ENCODE data around the gene SSTR5. TPM values are rescaled to one million over a fixed set of nuclear protein-coding genes. Genes with fewer than 3 reads are reported as not detected.

Gene SSTR5
- total RNA-seq, 5 donors from 2014 or later (not counting 1 experiment from before 2014, with no cell fraction given): not detected

- peaks cover 0 to 4% of the 10 kb centered on the region in 2 experiments for H3K4me1 ChIP-seq (ENCODE audit: control insufficient read depth in 1 of 2, extremely low read depth in 1 of 2, insufficient read depth in 2 of 2, low read length in 2 of 2)
- Mint-ChIP-seq H3K4me3 (no peak overlapping the region), H3K27me3 (peaks cover 13 to 24% of the 10 kb centered on the region in 2 donors), H3K36me3 (peaks cover 8% of the 10 kb centered on the region), H3K4me1 (no peaks in the 10 kb centered on the region), H3K27ac (no peak overlapping the region), H3K9me3 (peaks cover 7 to 10% (median 8%) of the 10 kb centered on the region in 3 donors)
- no peak for DNase-seq
- H3K27me3 ChIP-seq (replicated peaks in 1 of 2; ENCODE audit: control insufficient read depth in 2 of 2, extremely low read depth in 1 of 2, insufficient read depth in 2 of 2, low read length in 1 of 2): peaks cover 0 to 73% of the 10 kb centered on the region in 2 experiments
- H3K4me3 ChIP-seq (ENCODE audit: control insufficient read depth in 1 of 2, extremely low read depth in 1 of 2, low read length in 1 of 2): no peak overlapping the region
- POLR2A ChIA-PET: no interaction called here
- H3K9me3 ChIP-seq: no peaks in the 10 kb centered on the region
- H3K27ac ChIP-seq (ENCODE audit: low read length): no peak overlapping the region
- H3K36me3 ChIP-seq (ENCODE audit: control insufficient read depth in 2 of 2, extremely low read depth in 1 of 2, insufficient read depth in 1 of 2, low read length in 1 of 2): no peaks in the 10 kb centered on the region
- WGBS (ENCODE audit: insufficient coverage): 85% methylated on average over 36 of the region's 40 CpGs
- no peak for ATAC-seq (replicated peaks in 1 of 4)
- CTCF ChIA-PET: no interaction called here
These were observed 16.0 kb downstream of the SSTR5 start for GRCh38 chr16:1088295-1089170.

GRCh38 chr16:1089439-1089821, 16.9 kb downstream of the SSTR5 start:
- no peak for ATAC-seq (replicated peaks in 1 of 4)
- no peaks in the 10 kb centered on the region for H3K9me3 ChIP-seq
- no peak overlapping the region for H3K4me3 ChIP-seq (ENCODE audit: control insufficient read depth in 1 of 2, extremely low read depth in 1 of 2, low read length in 1 of 2)
- Mint-ChIP-seq H3K9me3 (peaks cover 8 to 10% (median 8%) of the 10 kb centered on the region in 3 donors), H3K27me3 (peaks cover 8 to 17% of the 10 kb centered on the region in 2 donors), H3K4me1 (no peaks in the 10 kb centered on the region), H3K36me3 (peaks cover 4% of the 10 kb centered on the region), H3K27ac (no peak overlapping the region), H3K4me3 (no peak overlapping the region)
- POLR2A ChIA-PET: no interaction called here
- no peaks in the 10 kb centered on the region for H3K36me3 ChIP-seq (ENCODE audit: control insufficient read depth in 2 of 2, extremely low read depth in 1 of 2, insufficient read depth in 1 of 2, low read length in 1 of 2)
- WGBS (ENCODE audit: insufficient coverage): 80% methylated on average over 12 of the region's 17 CpGs
- no peak overlapping the region for H3K27ac ChIP-seq (ENCODE audit: low read length)
- DNase-seq: no peak
- H3K4me1 ChIP-seq (ENCODE audit: control insufficient read depth in 1 of 2, extremely low read depth in 1 of 2, insufficient read depth in 2 of 2, low read length in 2 of 2): peaks cover 0 to 4% of the 10 kb centered on the region in 2 experiments
- H3K27me3 ChIP-seq (replicated peaks in 1 of 2; ENCODE audit: control insufficient read depth in 2 of 2, extremely low read depth in 1 of 2, insufficient read depth in 2 of 2, low read length in 1 of 2): peaks cover 0 to 64% of the 10 kb centered on the region in 2 experiments
- CTCF ChIA-PET: no interaction called here

GRCh38 chr16:1089822-1090619, 17.5 kb downstream of the SSTR5 start:
- no peaks in the 10 kb centered on the region for H3K36me3 ChIP-seq (ENCODE audit: control insufficient read depth in 2 of 2, extremely low read depth in 1 of 2, insufficient read depth in 1 of 2, low read length in 1 of 2)
- Mint-ChIP-seq H3K36me3 (peaks cover 3% of the 10 kb centered on the region), H3K9me3 (peaks cover 8 to 9% (median 8%) of the 10 kb centered on the region in 3 donors), H3K27ac (no peak overlapping the region), H3K27me3 (peaks cover 8 to 11% of the 10 kb centered on the region in 2 donors), H3K4me3 (no peak overlapping the region), H3K4me1 (no peaks in the 10 kb centered on the region)
- 51% methylated on average over 28 of the region's 38 CpGs for WGBS (ENCODE audit: insufficient coverage)
- H3K4me1 ChIP-seq (ENCODE audit: control insufficient read depth in 1 of 2, extremely low read depth in 1 of 2, insufficient read depth in 2 of 2, low read length in 2 of 2): peaks cover 0 to 4% of the 10 kb centered on the region in 2 experiments
- ChIA-PET CTCF (no interaction called here), POLR2A (no interaction called here)
- peaks cover 0 to 60% of the 10 kb centered on the region in 2 experiments for H3K27me3 ChIP-seq (replicated peaks in 1 of 2; ENCODE audit: control insufficient read depth in 2 of 2, extremely low read depth in 1 of 2, insufficient read depth in 2 of 2, low read length in 1 of 2)
- no peak overlapping the region for H3K4me3 ChIP-seq (ENCODE audit: control insufficient read depth in 1 of 2, extremely low read depth in 1 of 2, low read length in 1 of 2)
- no peak for ATAC-seq (replicated peaks in 1 of 4)
- DNase-seq: no peak
- H3K9me3 ChIP-seq: no peaks in the 10 kb centered on the region
- H3K27ac ChIP-seq (ENCODE audit: low read length): no peak overlapping the region

GRCh38 chr16:1090620-1091587, 18.4 kb downstream of the SSTR5 start:
- CTCF ChIA-PET: no interaction called here
- no peaks in the 10 kb centered on the region for H3K4me1 Mint-ChIP-seq

GRCh38 chr16:1091992-1092552, 19.5 kb downstream of the SSTR5 start:
- Histone ChIP-seq H3K4me3 (ENCODE audit: control insufficient read depth in 1 of 2, extremely low read depth in 1 of 2, low read length in 1 of 2) (no peak overlapping the region), H3K36me3 (ENCODE audit: control insufficient read depth in 2 of 2, extremely low read depth in 1 of 2, insufficient read depth in 1 of 2, low read length in 1 of 2) (no peaks in the 10 kb centered on the region), H3K4me1 (ENCODE audit: control insufficient read depth in 1 of 2, extremely low read depth in 1 of 2, insufficient read depth in 2 of 2, low read length in 2 of 2) (peaks cover 0 to 4% of the 10 kb centered on the region in 2 experiments), H3K9me3 (no peaks in the 10 kb centered on the region), H3K27me3 (replicated peaks in 1 of 2; ENCODE audit: control insufficient read depth in 2 of 2, extremely low read depth in 1 of 2, insufficient read depth in 2 of 2, low read length in 1 of 2) (peaks cover 0 to 54% of the 10 kb centered on the region in 2 experiments), H3K27ac (ENCODE audit: low read length) (no peak overlapping the region)
- H3K9me3 Mint-ChIP-seq: peaks cover 0 to 3% (median 0%) of the 10 kb centered on the region in 3 donors
- peaks cover 0 to 2% of the 10 kb centered on the region in 2 donors for H3K27me3 Mint-ChIP-seq
- WGBS (ENCODE audit: insufficient coverage): 95% methylated on average over 13 of the region's 27 CpGs
- H3K4me3 Mint-ChIP-seq: no peak overlapping the region
- no peaks in the 10 kb centered on the region for H3K36me3 Mint-ChIP-seq
- CTCF ChIA-PET: no interaction called here
- H3K27ac Mint-ChIP-seq: no peak overlapping the region
- no peaks in the 10 kb centered on the region for H3K4me1 Mint-ChIP-seq
- ATAC-seq (replicated peaks in 1 of 4) (no peak), DNase-seq (no peak)
- POLR2A ChIA-PET: no interaction called here

More at GRCh38 chr16:1090620-1091587, 18.4 kb downstream of the SSTR5 start:
- no peak for DNase-seq
- Mint-ChIP-seq H3K9me3 (peaks cover 0 to 3% (median under 1%) of the 10 kb centered on the region in 3 donors), H3K27ac (no peak overlapping the region), H3K4me3 (no peak overlapping the region), H3K36me3 (no peaks in the 10 kb centered on the region), H3K27me3 (peaks cover 0 to 3% of the 10 kb centered on the region in 2 donors)
- 54% methylated on average over 18 of the region's 27 CpGs for WGBS (ENCODE audit: insufficient coverage)
- H3K36me3 ChIP-seq (ENCODE audit: control insufficient read depth in 2 of 2, extremely low read depth in 1 of 2, insufficient read depth in 1 of 2, low read length in 1 of 2): no peaks in the 10 kb centered on the region
- no peak for ATAC-seq (replicated peaks in 1 of 4)
- H3K4me3 ChIP-seq (ENCODE audit: control insufficient read depth in 1 of 2, extremely low read depth in 1 of 2, low read length in 1 of 2): no peak overlapping the region
- peaks cover 0 to 4% of the 10 kb centered on the region in 2 experiments for H3K4me1 ChIP-seq (ENCODE audit: control insufficient read depth in 1 of 2, extremely low read depth in 1 of 2, insufficient read depth in 2 of 2, low read length in 2 of 2)
- peaks cover 0 to 55% of the 10 kb centered on the region in 2 experiments for H3K27me3 ChIP-seq (replicated peaks in 1 of 2; ENCODE audit: control insufficient read depth in 2 of 2, extremely low read depth in 1 of 2, insufficient read depth in 2 of 2, low read length in 1 of 2)
- no peaks in the 10 kb centered on the region for H3K9me3 ChIP-seq
- no peak overlapping the region for H3K27ac ChIP-seq (ENCODE audit: low read length)
- POLR2A ChIA-PET: no interaction called here
